ENCODE data around the gene PCNX2. TPM values are rescaled to one million over a fixed set of nuclear protein-coding genes. Genes with fewer than 3 reads are reported as not detected.

The PCNX2 gene
- total and polyA plus RNA-seq, 7 donors = 1.8 to 13.8 (median 5.1) TPM

DNA sequence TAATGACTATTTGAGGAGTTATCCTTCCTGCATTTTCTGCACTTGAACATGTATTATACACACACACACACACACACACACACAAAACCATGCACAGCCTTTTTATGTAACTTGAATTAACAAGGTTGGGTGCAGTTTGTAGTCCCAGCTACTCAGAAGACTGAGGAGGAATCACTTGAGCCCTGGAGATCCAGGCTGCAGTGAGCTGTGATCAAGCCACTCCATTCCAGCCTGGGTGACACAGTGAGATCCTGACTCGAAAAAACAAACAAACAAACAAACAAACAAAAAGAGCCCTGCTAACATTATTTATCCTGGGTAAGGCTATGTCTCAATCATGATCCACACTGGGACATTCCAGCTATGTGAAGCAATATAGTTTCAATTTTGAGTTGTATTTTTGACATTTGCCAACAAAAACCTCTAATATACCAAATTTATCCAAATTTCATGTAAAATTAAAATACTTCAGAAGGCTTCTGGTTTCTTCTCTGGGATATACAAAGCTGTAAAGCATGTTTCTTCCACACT, 188.3 kb downstream of the PCNX2 start:
- TF ChIP-seq POLR2A (IDR thresholded peaks at IDR 0.05) (no peak), POLR2AphosphoS5 (IDR thresholded peaks at IDR 0.05) (no peak), CTCF (IDR thresholded peaks at IDR 0.05) (no peak), EP300 (IDR thresholded peaks at IDR 0.05) (no peak)
- intact Hi-C loops (cut with DNase I) = no loop called here
- Histone ChIP-seq H3K4me3 (no peak overlapping the region), H3K27me3 (no peaks in the 10 kb centered on the region), H3K36me3 (no peaks in the 10 kb centered on the region), H3K4me1 (peaks cover 0 to 1% (median under 1%) of the 10 kb centered on the region in 4 donors), H3K27ac (peak overlapping the region in 1 of 4 donors; percentile 3), H3K9me3 (no peaks in the 10 kb centered on the region)
- WGBS, 2 donors = 56 to 63% methylated on average over 1 of the region's 1 CpG
- DNase-seq = no peak

DNA sequence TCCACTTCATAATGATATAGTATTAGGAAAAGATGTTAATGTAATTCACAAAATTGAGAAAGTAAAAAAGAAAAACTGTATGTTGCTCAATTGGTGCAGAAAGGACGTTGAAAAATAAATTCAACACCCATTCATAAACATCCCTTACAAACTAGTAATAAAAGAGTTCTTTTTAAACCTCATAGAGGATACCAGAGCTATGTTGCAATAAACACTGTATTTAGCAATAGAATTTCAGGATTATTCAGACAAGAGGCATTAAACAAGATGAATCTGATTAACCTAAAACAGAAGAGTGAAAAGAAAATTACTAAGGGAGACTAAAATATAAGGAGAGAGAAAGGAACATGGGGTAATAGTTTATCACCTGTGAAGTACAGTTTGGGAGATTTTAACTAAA, 190.3 kb downstream of the PCNX2 start:
- Histone ChIP-seq H3K4me1 (no peaks in the 10 kb centered on the region), H3K27me3 (no peaks in the 10 kb centered on the region), H3K9me3 (no peaks in the 10 kb centered on the region), H3K36me3 (no peaks in the 10 kb centered on the region), H3K4me3 (no peak overlapping the region), H3K27ac (no peak overlapping the region)
- 63 to 64% methylated on average over 1 of the region's 1 CpG for WGBS, 2 donors
- TF ChIP-seq POLR2AphosphoS5 (IDR thresholded peaks at IDR 0.05) (no peak), POLR2A (IDR thresholded peaks at IDR 0.05) (no peak), EP300 (IDR thresholded peaks at IDR 0.05) (no peak), CTCF (IDR thresholded peaks at IDR 0.05) (no peak)
- intact Hi-C loops (cut with DNase I) = no loop called here
- no peak for DNase-seq

GRCh38 chr1:233102341-233102740, 193.2 kb downstream of the PCNX2 start:
- Histone ChIP-seq H3K9me3 (no peaks in the 10 kb centered on the region), H3K4me1 (no peaks in the 10 kb centered on the region), H3K27me3 (no peaks in the 10 kb centered on the region), H3K36me3 (no peaks in the 10 kb centered on the region), H3K4me3 (no peak overlapping the region), H3K27ac (no peak overlapping the region)
- TF ChIP-seq EP300 (IDR thresholded peaks at IDR 0.05) = no peak
- no peak for TF ChIP-seq POLR2A (IDR thresholded peaks at IDR 0.05)
- TF ChIP-seq POLR2AphosphoS5 (IDR thresholded peaks at IDR 0.05) = no peak
- TF ChIP-seq CTCF (IDR thresholded peaks at IDR 0.05) = no peak
- intact Hi-C loops (cut with DNase I) = no loop called here
- WGBS, 2 donors = 93 to 96% methylated on average over 2 of the region's 2 CpGs
- DNase-seq = no peak

DNA sequence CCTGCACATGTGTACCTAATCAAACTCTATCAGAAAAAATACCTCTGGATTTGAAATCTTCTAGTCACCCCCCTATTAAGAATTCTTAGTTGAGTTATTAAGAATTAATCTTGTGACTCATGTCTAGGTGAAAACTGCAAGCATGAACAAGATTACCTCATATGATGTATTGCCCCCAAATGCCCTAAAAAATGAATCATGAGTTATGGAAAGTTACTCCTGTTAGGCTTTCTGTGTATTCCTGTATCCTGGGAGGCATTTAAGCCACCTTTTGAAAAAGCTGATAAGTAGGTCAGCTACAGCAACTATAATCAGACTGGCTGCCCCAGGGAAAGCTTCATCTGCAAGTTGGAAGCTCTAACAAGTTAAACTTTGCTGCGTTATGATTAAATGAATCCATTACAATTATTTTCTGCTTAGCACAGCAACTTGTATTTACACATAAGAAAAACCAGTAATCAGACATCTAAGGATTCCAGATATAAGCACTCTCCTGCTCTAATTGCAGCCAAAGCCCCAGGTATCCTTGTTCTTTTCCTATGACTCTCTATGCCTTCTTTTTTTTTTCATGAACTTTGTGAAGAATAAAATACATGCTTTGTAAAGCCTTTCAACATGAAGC, 197.5 kb downstream of the PCNX2 start:
- Histone ChIP-seq H3K27me3 (no peaks in the 10 kb centered on the region), H3K9me3 (no peaks in the 10 kb centered on the region), H3K36me3 (no peaks in the 10 kb centered on the region), H3K4me1 (no peaks in the 10 kb centered on the region), H3K4me3 (no peak overlapping the region), H3K27ac (peak overlapping the region in 1 of 4 donors; percentile 9)
- intact Hi-C loops (cut with DNase I) = no loop called here
- WGBS, 2 donors = 93 to 97% methylated on average over 1 of the region's 1 CpG
- TF ChIP-seq EP300 (IDR thresholded peaks at IDR 0.05) (no peak), POLR2AphosphoS5 (IDR thresholded peaks at IDR 0.05) (no peak), POLR2A (IDR thresholded peaks at IDR 0.05) (no peak)
- DNase-seq = no peak

GRCh38 chr1:233097546-233097945, 198.0 kb downstream of the PCNX2 start:
- intact Hi-C loops (cut with DNase I) = no loop called here
- H3K4me1 ChIP-seq = no peaks in the 10 kb centered on the region

More at GRCh38 chr1:233097546-233097945, 198.0 kb downstream of the PCNX2 start:
- TF ChIP-seq EP300 (IDR thresholded peaks at IDR 0.05) = no peak
- TF ChIP-seq CTCF (IDR thresholded peaks at IDR 0.05) = no peak
- TF ChIP-seq POLR2AphosphoS5 (IDR thresholded peaks at IDR 0.05) = no peak
- no peak for TF ChIP-seq POLR2A (IDR thresholded peaks at IDR 0.05)
- Histone ChIP-seq H3K36me3 (no peaks in the 10 kb centered on the region), H3K4me3 (no peak overlapping the region), H3K27me3 (no peaks in the 10 kb centered on the region), H3K9me3 (no peaks in the 10 kb centered on the region), H3K27ac (no peak overlapping the region)
- DNase-seq = no peak
- 87 to 92% methylated on average over 3 of the region's 3 CpGs for WGBS, 2 donors

Data from sigmoid colon (tissue), 7 donors.